Sigmoid colon (tissue), 7 donors: Measurements from ENCODE around the gene ZC3H6. TPM values are rescaled to one million over a fixed set of nuclear protein-coding genes. Genes with fewer than 3 reads are reported as not detected.

Experiments used
- DNase-seq: peaks from one replicate; pipeline ENCODE4 v3.0.0-alpha.2; 2019
- H3K27ac ChIP-seq, 4 donors: fragments of 200-600 bp; sonication (generic); one replicate each; pipeline ENCODE4 v1.5.1; 2016 to 2019; ENCODE audit warnings: mild to moderate bottlenecking in 1 of 4
- H3K27me3 ChIP-seq, 3 donors: fragments of 200-600 bp; sonication (generic); one replicate each; pipeline ENCODE4 v1.5.1; 2019; ENCODE audit warnings: mild to moderate bottlenecking in 1 of 3
- H3K36me3 ChIP-seq, 4 donors: fragments of 200-600 bp; sonication (generic); one replicate each; pipeline ENCODE4 v1.5.1; 2016 to 2019
- H3K4me1 ChIP-seq, 4 donors: fragments of 200-600 bp; sonication (generic); one replicate each; pipeline ENCODE4 v1.5.1; 2017 to 2019
- H3K4me3 ChIP-seq, 4 donors: fragments of 200-600 bp; sonication (generic); one replicate each; pipeline ENCODE4 v1.5.1; 2017 to 2019; ENCODE audit warnings: mild to moderate bottlenecking in 2 of 4, moderate library complexity in 1 of 4
- H3K9me3 ChIP-seq, 4 donors: fragments of 200-600 bp in 3 of 4; sonication (generic) in 3 of 4; one replicate each; pipeline versions ENCODE4 v1.5.1 to v1.6.1; 2013 to 2019
- CTCF ChIP-seq, 4 experiments: fragments of 450-650 bp in 3 of 4; fragments of 200-600 bp in 1 of 4; IDR thresholded peaks; one replicate each; pipeline ENCODE4 v1.5.1; 2016 to 2019; ENCODE audit warnings: antibody characterized with exemption in 4 of 4, mild to moderate bottlenecking in 3 of 4, moderate library complexity in 2 of 4
- EP300 ChIP-seq, 4 donors: sonication (generic); formaldehyde crosslinking; IDR thresholded peaks; one replicate each; pipeline ENCODE4 v1.6.1; 2017; ENCODE audit warnings: antibody characterized with exemption in 4 of 4
- POLR2A ChIP-seq, 2 donors: fragments of 450-650 bp; IDR thresholded peaks; one replicate each; pipeline ENCODE4 v1.6.1; 2016; ENCODE audit warnings: antibody characterized with exemption in 2 of 2, mild to moderate bottlenecking in 2 of 2, moderate library complexity in 2 of 2
- POLR2AphosphoS5 ChIP-seq, 4 donors: sonication (generic); formaldehyde crosslinking; IDR thresholded peaks; one replicate each; pipeline ENCODE4 v1.6.1; 2017; ENCODE audit warnings: antibody characterized with exemption in 4 of 4
- WGBS, 2 donors: extraction: QIAGEN DNeasy Blood & Tissue Kit; methylation state at CpG; one replicate each; pipeline ENCODE4 v1.1.7; 2013; 5-methylcytosine and 5-hydroxymethylcytosine counted together
- intact Hi-C: fragments of 100-400 bp; cut with DNase I; formaldehyde crosslinking; loops from one replicate; pipeline ENCODE4 v1.15.1; 2023
- polyA plus RNA-seq, 3 donors: library from polyadenylated mRNA; stranded (reverse); fragments of 200-250 nt; gene quantifications; one replicate each; pipeline ENCODE4 v1.2.3, GENCODE V29; 2013
- total RNA-seq, 4 donors: library from RNA; depleted of rRNA; stranded (reverse); fragments of >200 nt; gene quantifications; one replicate each; pipeline ENCODE4 v1.1.0, GENCODE V29; 2016
- donor health status: healthy with polysubstance abuse.
- donor health status: Bipolar disorder and iron deficiency.
- donor health status: healthy.

ZC3H6 gene
- total and polyA plus RNA-seq, 7 donors = 0.60 to 27.1 (median 13.2) TPM

- Histone ChIP-seq H3K27ac (no peak overlapping the region), H3K4me1 (peaks cover 0 to 10% (median 6%) of the 10 kb centered on the region in 4 donors), H3K27me3 (no peaks in the 10 kb centered on the region), H3K4me3 (no peak overlapping the region), H3K36me3 (no peaks in the 10 kb centered on the region), H3K9me3 (peaks cover 0 to 3% (median 0%) of the 10 kb centered on the region in 4 donors)
- 86 to 87% methylated on average over 5 of the region's 5 CpGs for WGBS, 2 donors
- DNase-seq = no peak
- intact Hi-C loops = no loop called here
- TF ChIP-seq CTCF (IDR thresholded peaks at IDR 0.05) = no peak
- TF ChIP-seq POLR2AphosphoS5 (IDR thresholded peaks at IDR 0.05) = no peak
- TF ChIP-seq POLR2A (IDR thresholded peaks at IDR 0.05) = no peak
- no peak for TF ChIP-seq EP300 (IDR thresholded peaks at IDR 0.05)
Observed at GRCh38 chr2:112272669-112273068, 2.7 kb upstream of the ZC3H6 start.

GRCh38 chr2:112273349-112273748 lies 2.0 kb upstream of the ZC3H6 start:
- Histone ChIP-seq H3K9me3 (peaks cover 0 to 3% (median 0%) of the 10 kb centered on the region in 4 donors), H3K4me3 (no peak overlapping the region), H3K27ac (no peak overlapping the region), H3K4me1 (peaks cover 0 to 14% (median 6%) of the 10 kb centered on the region in 4 donors), H3K27me3 (no peaks in the 10 kb centered on the region), H3K36me3 (no peaks in the 10 kb centered on the region)
- DNase-seq = no peak
- intact Hi-C loops = no loop called here
- WGBS, 2 donors = 92 to 96% methylated on average over 5 of the region's 5 CpGs
- TF ChIP-seq EP300 (IDR thresholded peaks at IDR 0.05) (no peak), POLR2A (IDR thresholded peaks at IDR 0.05) (no peak), POLR2AphosphoS5 (IDR thresholded peaks at IDR 0.05) (no peak), CTCF (IDR thresholded peaks at IDR 0.05) (no peak)

DNA sequence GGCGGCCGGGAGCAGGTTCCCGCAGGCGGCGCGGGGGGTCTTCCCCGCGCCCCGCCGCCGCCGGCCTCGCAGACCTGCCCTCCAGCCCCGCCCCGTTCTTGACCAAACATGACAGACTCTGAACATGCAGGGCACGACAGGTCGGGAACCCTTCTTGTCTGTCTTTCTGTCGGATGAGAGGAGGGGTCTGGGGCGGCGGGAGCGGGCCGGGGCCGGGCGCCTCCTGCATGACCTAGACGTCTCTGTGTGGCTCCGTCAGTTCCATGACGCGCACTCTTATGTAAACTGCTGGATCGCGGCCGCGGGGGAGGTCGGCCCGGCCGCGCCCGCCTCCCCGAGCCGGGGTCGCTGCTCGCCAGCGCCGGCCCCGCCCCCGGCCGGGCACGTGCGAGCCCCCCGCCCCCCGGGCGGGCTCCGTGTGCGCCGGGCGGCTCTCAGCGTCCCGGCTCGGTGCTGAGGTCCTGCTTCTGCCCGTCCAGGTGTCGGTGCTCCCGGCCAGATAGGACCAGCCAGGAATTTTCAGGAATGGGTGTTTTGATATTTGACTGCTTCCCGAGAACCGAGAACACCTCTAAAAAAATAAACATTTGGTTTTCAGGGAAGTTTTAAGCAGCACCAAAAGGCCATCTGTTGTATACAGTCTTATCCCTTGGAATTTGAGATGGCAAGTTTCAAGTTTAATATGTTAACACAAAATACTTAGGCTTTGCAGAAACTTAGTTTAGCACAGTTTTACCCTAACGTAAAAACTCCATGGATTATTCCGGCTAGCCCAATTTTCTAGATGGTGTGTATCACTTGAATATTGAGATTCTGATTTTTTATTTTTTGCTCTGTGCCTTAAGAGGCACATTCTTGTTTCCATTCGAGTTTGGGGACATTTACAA lies 733 bp downstream of the ZC3H6 start:
- Histone ChIP-seq H3K4me3 (peak overlapping the region; percentile 68 to 97 (median 89)), H3K4me1 (peaks cover 0 to 14% (median 6%) of the 10 kb centered on the region in 4 donors), H3K9me3 (no peaks in the 10 kb centered on the region), H3K36me3 (no peaks in the 10 kb centered on the region), H3K27ac (peak overlapping the region; percentile 95 to 100 (median 99)), H3K27me3 (no peaks in the 10 kb centered on the region)
- WGBS, 2 donors = 1% methylated on average over 66 of the region's 66 CpGs
- DNase-seq = peak; percentile 95
- intact Hi-C loops = loop anchor here (1.0 to 5.0 kb wide), 4 partner anchors 21 to 379 kb away; partner anchors contain the start of genes MERTK, SLC20A1, TMEM87B and ZC3H8
- TF ChIP-seq POLR2AphosphoS5 (IDR thresholded peaks at IDR 0.05) (peak; percentile 83 to 89 (median 88)), CTCF (IDR thresholded peaks at IDR 0.05) (no peak), EP300 (IDR thresholded peaks at IDR 0.05) (no peak), POLR2A (IDR thresholded peaks at IDR 0.05) (peak in 1 of 2 donors; percentile 68)

GRCh38 chr2:112276954-112277353 lies 1.6 kb downstream of the ZC3H6 start:
- intact Hi-C loops = loop anchor here (5.0 kb wide), 2 partner anchors 370 to 380 kb away; partner anchors contain the start of genes MERTK and SLC20A1
- Histone ChIP-seq H3K9me3 (no peaks in the 10 kb centered on the region), H3K4me1 (peaks cover 0 to 14% (median 6%) of the 10 kb centered on the region in 4 donors), H3K27ac (peak overlapping the region in 3 of 4 donors; percentile 99 to 100 (median 99)), H3K4me3 (peak overlapping the region in 1 of 4 donors; percentile 68), H3K36me3 (no peaks in the 10 kb centered on the region), H3K27me3 (no peaks in the 10 kb centered on the region)
- 47 to 69% methylated on average over 5 of the region's 5 CpGs for WGBS, 2 donors
- DNase-seq = no peak
- TF ChIP-seq EP300 (IDR thresholded peaks at IDR 0.05) = no peak
- TF ChIP-seq POLR2AphosphoS5 (IDR thresholded peaks at IDR 0.05) = no peak
- no peak for TF ChIP-seq CTCF (IDR thresholded peaks at IDR 0.05)
- no peak for TF ChIP-seq POLR2A (IDR thresholded peaks at IDR 0.05)
